Activated CD8-positive, alpha-beta memory T cell treated with anti-CD3 and anti-CD28 coated beads, Interleukin-2, amount 10 ng/mL, durations not matched to agents 7 days and 5 days (primary cell): ENCODE results near the gene MMP12. TPM values are rescaled to one million over a fixed set of nuclear protein-coding genes. Genes with fewer than 3 reads are reported as not detected.

Source experiments
- total RNA-seq, 2 experiments: library from RNA; stranded (reverse); gene quantifications; one replicate each; pipeline ENCODE4 v1.2.3, GENCODE V29; 2021

The MMP12 gene
- total RNA-seq, 2 experiments from 2014 or later = not detected

Other genes with a start within 250 kb of the MMP12 start
- not detected for gene MMP20, start 249.7 kb downstream of the MMP12 start, total RNA-seq
- gene MMP27, start 169.2 kb downstream of the MMP12 start, total RNA-seq = not detected
- not detected for gene MMP8, start 150.0 kb downstream of the MMP12 start, total RNA-seq
- gene MMP10, start 94.4 kb downstream of the MMP12 start, total RNA-seq = under 1 TPM in 1 of 2 experiments, not detected in 1; 0.33 TPM
- not detected for gene MMP1, start 76.8 kb downstream of the MMP12 start, total RNA-seq
- not detected for gene MMP3, start 31.4 kb downstream of the MMP12 start, total RNA-seq
- gene MMP13, start 80.8 kb upstream of the MMP12 start, total RNA-seq = not detected
- gene DCUN1D5, start 217.2 kb upstream of the MMP12 start, total RNA-seq = 10 to 100 TPM; 38.4 to 51.3 TPM
- gene DYNC2H1, start 234.4 kb upstream of the MMP12 start, total RNA-seq = 1 to 10 TPM; 4.3 to 4.9 TPM